Testis (tissue), 3 donors: ENCODE data around the gene TMEM106B. TPM values are rescaled to one million over a fixed set of nuclear protein-coding genes. Genes with fewer than 3 reads are reported as not detected.
"Not testable (repeated sequence)": the region's sequence is repeated elsewhere in the genome, so short reads cannot be mapped to it uniquely, and the experiment has no call there.

Experiments used
- DNase-seq: peaks from one replicate; pipeline ENCODE4 v3.0.0-alpha.2; 2019
- H3K27ac ChIP-seq, 2 donors: fragments of 200-600 bp; sonication (generic); one replicate each; pipeline ENCODE4 v1.5.1; 2019
- H3K27me3 ChIP-seq: fragments of 200-600 bp; sonication (generic); one replicate; pipeline ENCODE4 v1.5.1; 2019
- H3K36me3 ChIP-seq: fragments of 200-600 bp; sonication (generic); one replicate; pipeline ENCODE4 v1.5.1; 2017; ENCODE audit warnings: low read depth; ENCODE audit errors: missing control alignments
- H3K4me1 ChIP-seq: fragments of 200-600 bp; sonication (generic); one replicate; pipeline ENCODE4 v1.5.1; 2019
- H3K4me3 ChIP-seq, 2 donors: fragments of 200-600 bp; sonication (generic); one replicate each; pipeline ENCODE4 v1.5.1; 2017 to 2019
- H3K9me3 ChIP-seq: fragments of 200-600 bp; sonication (generic); one replicate; pipeline ENCODE4 v1.5.1; 2017
- POLR2A ChIP-seq: fragments of 450-650 bp; IDR thresholded peaks from one replicate; pipeline ENCODE4 v1.6.1; 2017; ENCODE audit warnings: antibody characterized with exemption, mild to moderate bottlenecking, moderate library complexity
- WGBS, 2 donors: methylation state at CpG; one replicate each; pipeline ENCODE4 v1.1.5; 2018; 5-methylcytosine and 5-hydroxymethylcytosine counted together
- intact Hi-C: fragments of 100-400 bp; cut with DNase I; formaldehyde crosslinking; loops from one replicate; pipeline ENCODE4 v1.15.1; 2023; ENCODE audit warnings: low total_unique reads
- polyA plus RNA-seq: library from polyadenylated mRNA; stranded (reverse); fragments of 350-450 nt; fragmentation: Illumina TruSeq; extraction: RNeasy Lipid Tissue Mini Kit (QIAGEN cat#74804); gene quantifications from one replicate; pipeline ENCODE4 v1.2.3, GENCODE V29; 2014; ENCODE audit warnings: low read depth, low replicate concordance; ENCODE audit not compliant: insufficient read depth
- total RNA-seq, 2 donors: library from RNA; depleted of rRNA; stranded (reverse); fragments of >200 nt; gene quantifications; one replicate each; pipeline ENCODE4 v1.2.3, GENCODE V29; 2016
- TF ChIP-seq, protein P1 (sequence below), 3 experiments: fragments of 450-650 bp in 2 of 3; fragments of 200-600 bp in 1 of 3; sonication (generic) in 1 of 3; IDR thresholded peaks; one replicate each; pipeline ENCODE4 v1.5.1; 2016 to 2019; ENCODE audit warnings: antibody characterized with exemption in 3 of 3, mild to moderate bottlenecking in 2 of 3, moderate library complexity in 1 of 3

The TMEM106B gene
- total and polyA plus RNA-seq, 3 donors from 2014 or later = 24.7 to 63.6 (median 49.4) TPM

DNA sequence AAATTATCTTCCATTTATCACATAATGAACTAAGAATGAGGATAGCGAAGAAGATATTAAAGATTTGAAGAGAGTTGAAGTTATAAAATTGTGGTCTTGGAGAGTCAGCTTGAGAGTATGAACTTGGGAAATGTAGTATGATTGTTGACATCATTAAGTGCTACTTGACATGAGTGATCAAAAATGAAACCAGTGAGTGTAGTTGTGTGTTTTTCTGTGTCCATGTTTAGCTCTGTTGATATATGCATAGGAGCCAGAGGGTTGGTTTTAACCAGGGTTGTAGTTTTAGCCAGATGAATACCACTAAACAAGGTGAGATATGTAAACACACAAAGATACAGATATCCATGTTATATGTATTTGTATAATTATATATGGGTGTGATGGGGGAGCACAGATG is 6.2 kb downstream of the TMEM106B start:
- Histone ChIP-seq H3K9me3 (no peaks in the 10 kb centered on the region), H3K4me1 (peaks cover 5% of the 10 kb centered on the region), H3K36me3 (no peaks in the 10 kb centered on the region), H3K4me3 (no peak overlapping the region), H3K27me3 (no peaks in the 10 kb centered on the region), H3K27ac (no peak overlapping the region)
- no peak for DNase-seq
- 97 to 100% methylated on average over 1 of the region's 1 CpG for WGBS, 2 donors
- intact Hi-C loops = no loop called here
- no peak for TF ChIP-seq POLR2A
- TF ChIP-seq, protein P1, sequence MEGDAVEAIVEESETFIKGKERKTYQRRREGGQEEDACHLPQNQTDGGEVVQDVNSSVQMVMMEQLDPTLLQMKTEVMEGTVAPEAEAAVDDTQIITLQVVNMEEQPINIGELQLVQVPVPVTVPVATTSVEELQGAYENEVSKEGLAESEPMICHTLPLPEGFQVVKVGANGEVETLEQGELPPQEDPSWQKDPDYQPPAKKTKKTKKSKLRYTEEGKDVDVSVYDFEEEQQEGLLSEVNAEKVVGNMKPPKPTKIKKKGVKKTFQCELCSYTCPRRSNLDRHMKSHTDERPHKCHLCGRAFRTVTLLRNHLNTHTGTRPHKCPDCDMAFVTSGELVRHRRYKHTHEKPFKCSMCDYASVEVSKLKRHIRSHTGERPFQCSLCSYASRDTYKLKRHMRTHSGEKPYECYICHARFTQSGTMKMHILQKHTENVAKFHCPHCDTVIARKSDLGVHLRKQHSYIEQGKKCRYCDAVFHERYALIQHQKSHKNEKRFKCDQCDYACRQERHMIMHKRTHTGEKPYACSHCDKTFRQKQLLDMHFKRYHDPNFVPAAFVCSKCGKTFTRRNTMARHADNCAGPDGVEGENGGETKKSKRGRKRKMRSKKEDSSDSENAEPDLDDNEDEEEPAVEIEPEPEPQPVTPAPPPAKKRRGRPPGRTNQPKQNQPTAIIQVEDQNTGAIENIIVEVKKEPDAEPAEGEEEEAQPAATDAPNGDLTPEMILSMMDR (IDR thresholded peaks at IDR 0.05) = no peak

GRCh38 chr7:12220389-12221046 is 9.4 kb downstream of the TMEM106B start:
- DNase-seq = no peak
- intact Hi-C loops = no loop called here
- H3K27ac ChIP-seq = no peak overlapping the region
- no peaks in the 10 kb centered on the region for H3K9me3 ChIP-seq
- WGBS, 2 donors = 92% methylated on average over 1 of the region's 1 CpG
- no peaks in the 10 kb centered on the region for H3K27me3 ChIP-seq
- no peaks in the 10 kb centered on the region for H3K4me1 ChIP-seq
- no peak overlapping the region for H3K4me3 ChIP-seq
- TF ChIP-seq POLR2A = no peak
- TF ChIP-seq, protein P1 (IDR thresholded peaks at IDR 0.05) = no peak
- no peaks in the 10 kb centered on the region for H3K36me3 ChIP-seq

DNA sequence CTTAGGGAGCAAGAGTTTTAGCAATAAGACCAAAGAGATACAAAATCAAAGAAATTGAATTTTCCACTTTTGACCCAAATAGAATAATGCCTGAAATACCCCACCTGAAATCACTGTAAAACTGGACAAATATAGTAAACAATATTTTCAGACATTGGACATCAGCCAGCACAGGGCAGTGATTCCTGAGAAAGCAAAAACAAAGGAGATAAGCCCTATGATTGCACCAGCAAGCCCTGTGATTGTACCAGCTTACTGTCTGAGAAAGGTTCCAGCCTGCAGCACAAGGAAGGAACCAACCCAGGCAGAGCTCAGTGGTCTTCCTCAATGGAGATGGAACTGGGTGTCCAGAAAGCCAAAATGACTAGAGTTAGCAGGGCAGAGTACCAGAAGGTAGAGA is 10.3 kb downstream of the TMEM106B start:
- H3K4me3 ChIP-seq = no peak overlapping the region
- intact Hi-C loops = no loop called here
- TF ChIP-seq, protein P1 (IDR thresholded peaks at IDR 0.05) = no peak
- TF ChIP-seq POLR2A = no peak
- H3K9me3 ChIP-seq = no peaks in the 10 kb centered on the region
- H3K27me3 ChIP-seq = no peaks in the 10 kb centered on the region
- H3K36me3 ChIP-seq = no peaks in the 10 kb centered on the region
- no peak overlapping the region for H3K27ac ChIP-seq
- DNase-seq = no peak
- H3K4me1 ChIP-seq = no peaks in the 10 kb centered on the region

GRCh38 chr7:12222889-12223579 is 11.9 kb downstream of the TMEM106B start:
- TF ChIP-seq, protein P1 (IDR thresholded peaks at IDR 0.05) = no peak
- TF ChIP-seq POLR2A = no peak
- Histone ChIP-seq H3K27ac (no peak overlapping the region), H3K27me3 (no peaks in the 10 kb centered on the region), H3K4me3 (no peak overlapping the region), H3K36me3 (no peaks in the 10 kb centered on the region), H3K9me3 (no peaks in the 10 kb centered on the region), H3K4me1 (no peaks in the 10 kb centered on the region)
- intact Hi-C loops = no loop called here
- 2 to 49% methylated on average over 1 of the region's 1 CpG for WGBS, 2 donors
- DNase-seq = no peak

GRCh38 chr7:12225017-12225416 is 13.9 kb downstream of the TMEM106B start:
- H3K27me3 ChIP-seq, H3K27ac ChIP-seq, H3K4me3 ChIP-seq, DNase-seq, H3K9me3 ChIP-seq, H3K4me1 ChIP-seq, H3K36me3 ChIP-seq, intact Hi-C loops: not testable (repeated sequence)
- WGBS, 2 donors = 67 to 77% methylated on average over 7 of the region's 7 CpGs
